Activated effector memory CD4-positive, alpha-beta T cell treated with Interleukin-2 at 50 U/mL for 16 hours (primary cell): ENCODE data around the gene MRPL20.
"Not testable (repeated sequence)": the region's sequence is repeated elsewhere in the genome, so short reads cannot be mapped to it uniquely, and the experiment has no call there.

Experiments used
- DNase-seq: peaks from one replicate; pipeline ENCODE4 v3.0.0-alpha.2; 2020

MRPL20 gene

GRCh38 chr1:1406821-1407635, at the start of gene MRPL20:
Gene MRPL20 (minus strand): TSS chr1:1407293. CDS start chr1:1407217, 76 bp downstream.
- peak; percentile 95 for DNase-seq

- DNase-seq: not testable (repeated sequence)
Observed at GRCh38 chr1:1456683-1457255, 49.7 kb upstream of the MRPL20 start.

- DNase-seq: not testable (repeated sequence)
Observed at GRCh38 chr1:1455934-1456333, 48.8 kb upstream of the MRPL20 start.

- no peak for DNase-seq
Observed at GRCh38 chr1:1455366-1455884, 48.3 kb upstream of the MRPL20 start.

GRCh38 chr1:1454286-1455056, 47.4 kb upstream of the MRPL20 start:
- DNase-seq: not testable (repeated sequence)

- DNase-seq: no peak
Observed at GRCh38 chr1:1452882-1453281, 45.8 kb upstream of the MRPL20 start.

- DNase-seq: not testable (repeated sequence)
Observed at GRCh38 chr1:1452365-1452739, 45.3 kb upstream of the MRPL20 start.

- no peak for DNase-seq
Observed at GRCh38 chr1:1451696-1452364, 44.7 kb upstream of the MRPL20 start.

GRCh38 chr1:1450616-1451015, 43.5 kb upstream of the MRPL20 start:
- DNase-seq: not testable (repeated sequence)

GRCh38 chr1:1449099-1449739, 42.1 kb upstream of the MRPL20 start, which contains the start of gene ATAD3C:
Gene ATAD3C (plus strand): TSS chr1:1449689. CDS start chr1:1450684, 995 bp downstream.
- no peak for DNase-seq

GRCh38 chr1:1446631-1447030, 39.5 kb upstream of the MRPL20 start:
- not testable (repeated sequence) for DNase-seq

- no peak for DNase-seq
Observed at GRCh38 chr1:1442069-1442770, 35.1 kb upstream of the MRPL20 start.

- peak; percentile 32 for DNase-seq
Observed at GRCh38 chr1:1441002-1441888, 34.2 kb upstream of the MRPL20 start.

- DNase-seq: no peak
Observed at GRCh38 chr1:1440262-1441001, 33.3 kb upstream of the MRPL20 start.

GRCh38 chr1:1439546-1440261, 32.6 kb upstream of the MRPL20 start:
- no peak for DNase-seq

- no peak for DNase-seq
Observed at GRCh38 chr1:1438531-1439381, 31.7 kb upstream of the MRPL20 start.

- no peak for DNase-seq
Observed at GRCh38 chr1:1437904-1438376, 30.8 kb upstream of the MRPL20 start.
